Fibroblast of villous mesenchyme (primary cell): ENCODE measurements around the gene LPIN2. TPM values are rescaled to one million over a fixed set of nuclear protein-coding genes. Genes with fewer than 3 reads are reported as not detected.
A peak's percentile ranks its signal among the peaks of the same experiment; 100 is the strongest.

Source experiments
- DNase-seq: peaks from one replicate; pipeline ENCODE4 v3.0.0-alpha.2; 2010; ENCODE audit warnings: low read depth
- H3K4me3 ChIP-seq: 2 replicates; pipeline ENCODE4 v1.5.1; 2011; ENCODE audit warnings: low read depth, mild to moderate bottlenecking, low read length
- CTCF ChIP-seq: IDR thresholded peaks from 2 replicates; pipeline ENCODE4 v1.5.1; 2012; ENCODE audit warnings: low read depth, mild to moderate bottlenecking, low read length; ENCODE audit not compliant: insufficient read depth
- total RNA-seq: library from RNA; depleted of rRNA; stranded (reverse); fragments of >200 nt; gene quantifications from 2 replicates; pipeline ENCODE4 v1.2.3, GENCODE V29; 2012

Gene LPIN2
- total RNA-seq, 1 donor, result 55.3 TPM

DNA sequence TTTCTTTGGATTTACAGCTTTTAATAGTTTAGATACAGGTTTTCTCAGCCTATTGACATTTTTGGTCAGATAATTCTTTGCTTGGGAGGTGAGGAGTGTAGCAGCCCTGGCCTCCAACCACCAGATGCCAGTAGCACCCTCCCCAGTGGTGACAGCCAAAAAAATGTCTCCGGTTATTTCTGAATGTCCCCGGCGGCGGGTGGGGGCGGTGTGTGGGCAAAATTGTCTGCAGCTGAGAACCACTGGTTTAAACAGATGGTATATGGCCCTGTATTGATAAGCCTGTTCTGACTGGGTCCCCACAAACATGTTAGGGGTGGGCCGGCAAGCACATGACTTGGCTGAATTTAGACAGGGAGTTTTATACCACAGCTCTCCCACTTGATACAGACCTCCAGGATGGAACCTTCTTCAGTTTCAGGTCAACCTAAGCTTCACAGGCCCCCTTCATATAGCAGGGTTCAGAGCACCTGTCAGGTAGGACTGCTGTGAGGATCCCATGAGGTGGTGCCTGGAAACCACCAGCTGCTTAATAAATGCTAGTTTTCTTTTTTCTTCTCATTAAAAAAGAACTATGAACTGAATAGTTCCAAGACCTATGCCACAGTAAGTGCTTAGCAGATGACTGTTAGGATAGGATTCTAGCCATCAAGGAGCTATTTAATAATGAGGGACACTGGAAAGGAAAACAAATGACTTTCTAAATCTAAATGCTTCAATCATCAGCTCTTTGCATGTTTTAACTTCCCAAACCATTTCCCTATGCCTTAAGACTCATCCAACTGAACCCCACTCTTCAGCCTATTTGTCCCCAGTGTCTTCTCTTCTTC lies 18.1 kb downstream of the LPIN2 start:
- DNase-seq, result no peak
- no peak overlapping the region for H3K4me3 ChIP-seq
- peak; percentile 31 for TF ChIP-seq CTCF

DNA sequence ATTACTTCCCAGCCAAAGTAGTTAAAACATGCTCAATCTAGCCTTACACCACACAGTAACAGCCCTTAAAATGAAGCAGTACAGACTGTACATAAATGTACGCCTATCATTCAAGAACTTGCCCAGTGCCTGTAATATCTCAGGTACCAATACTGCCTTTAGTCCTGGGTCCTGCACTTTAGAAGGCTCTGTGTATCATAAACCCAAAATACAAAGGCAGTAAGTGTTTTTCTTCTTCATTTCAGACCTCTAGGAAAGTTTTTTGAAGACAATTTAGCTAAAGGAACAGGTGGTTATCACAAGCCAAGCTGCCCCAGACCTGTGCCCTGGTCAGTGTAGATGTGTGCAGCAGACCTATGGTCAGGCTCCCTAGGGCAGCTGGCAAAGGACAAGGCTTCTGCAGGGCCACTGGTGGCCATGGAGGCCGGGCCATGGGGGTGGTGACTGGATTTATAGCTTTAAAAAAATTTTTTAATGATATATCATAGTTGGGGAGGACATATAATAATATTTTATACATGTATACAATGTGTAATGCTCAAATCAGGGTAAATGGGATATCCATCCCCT lies 18.8 kb downstream of the LPIN2 start:
- TF ChIP-seq CTCF, result no peak
- DNase-seq, result no peak
- H3K4me3 ChIP-seq, result no peak overlapping the region

GRCh38 chr18:2992995-2993877 lies 19.7 kb downstream of the LPIN2 start:
- no peak for TF ChIP-seq CTCF
- DNase-seq, result no peak
- no peak overlapping the region for H3K4me3 ChIP-seq

- no peak overlapping the region for H3K4me3 ChIP-seq
- no peak for DNase-seq
- no peak for TF ChIP-seq CTCF
These were observed 21.8 kb downstream of the LPIN2 start for GRCh38 chr18:2990956-2991640.

DNA sequence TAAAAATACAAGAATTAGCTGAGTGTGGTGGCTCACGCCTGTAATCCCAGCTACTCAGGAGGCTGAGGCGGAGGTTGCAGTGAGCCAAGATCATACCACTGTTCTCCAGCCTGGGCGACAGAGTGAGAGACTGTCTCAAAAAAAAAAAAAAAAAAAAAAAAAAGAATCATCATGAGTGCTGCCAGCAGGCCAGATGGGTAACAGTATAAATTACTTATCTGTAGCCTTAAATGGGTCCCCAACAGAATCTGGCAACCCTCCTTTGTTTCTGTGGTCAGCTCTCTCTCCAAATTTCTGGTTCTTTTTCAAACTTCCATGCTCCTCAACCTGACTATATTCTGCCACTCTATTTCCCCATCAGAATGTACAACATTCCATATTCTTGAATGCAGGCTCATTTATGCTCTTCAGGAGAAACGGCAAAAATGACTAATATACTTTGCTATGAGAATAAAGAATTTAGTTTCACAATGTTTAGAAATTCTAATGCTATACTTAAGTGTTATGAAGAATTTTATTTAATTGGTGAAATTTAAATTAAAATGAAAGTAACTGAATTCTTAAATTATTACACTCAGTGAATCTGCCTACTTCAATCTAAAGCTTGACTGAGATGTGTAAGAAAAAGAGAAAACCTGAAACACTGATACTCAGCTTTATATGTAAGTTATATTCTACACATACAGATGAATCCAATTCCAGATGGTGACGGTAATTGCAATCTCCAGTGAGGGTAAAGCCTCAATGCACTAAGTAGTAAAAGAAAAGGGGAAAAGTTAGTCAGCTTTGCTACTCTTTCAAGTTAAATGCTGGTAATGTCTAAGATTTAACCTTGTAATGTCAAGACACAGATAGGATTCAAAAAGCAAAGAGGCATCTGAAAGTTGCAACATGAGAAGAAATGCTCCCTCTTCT lies 24.8 kb downstream of the LPIN2 start:
- TF ChIP-seq CTCF, result no peak
- no peak overlapping the region for H3K4me3 ChIP-seq

More for the DNA sequence above, 24.8 kb downstream of the LPIN2 start:
- peak; percentile 64 for DNase-seq
